Smooth muscle cell (in vitro differentiated cells): ENCODE data around the gene GPRC5B. TPM values are rescaled to one million over a fixed set of nuclear protein-coding genes. Genes with fewer than 3 reads are reported as not detected.

Experiments used
- DNase-seq: peaks from one replicate; lab custom pipeline; 2025; ENCODE audit not compliant: unreplicated experiment; lab: John Stamatoyannopoulos, UW
- H2AFZ ChIP-seq: fragments of 200-600 bp; sonication (generic); 2 replicates; pipeline ENCODE4 v1.6.0; 2016; ENCODE audit warnings: antibody characterized with exemption, low read depth, mild to moderate bottlenecking
- H3F3A ChIP-seq: fragments of 200-600 bp; sonication (generic); 2 replicates; pipeline ENCODE4 v1.6.0; 2017; ENCODE audit warnings: antibody characterized with exemption, low read depth
- H3K27ac ChIP-seq: fragments of 200-600 bp; sonication (generic); 2 replicates; pipeline ENCODE4 v1.5.1; 2016; ENCODE audit warnings: low read depth, mild to moderate bottlenecking
- H3K27me3 ChIP-seq: fragments of 200-600 bp; sonication (generic); 2 replicates; pipeline ENCODE4 v1.6.1; 2016; ENCODE audit warnings: low read depth, mild to moderate bottlenecking
- H3K36me3 ChIP-seq: fragments of 200-600 bp; sonication (generic); 2 replicates; pipeline ENCODE4 v1.5.1; 2016; ENCODE audit warnings: low read depth
- H3K4me1 ChIP-seq: fragments of 200-600 bp; sonication (generic); 2 replicates; pipeline ENCODE4 v1.5.1; 2016; ENCODE audit warnings: low read depth
- H3K4me2 ChIP-seq: fragments of 200-600 bp; sonication (generic); 2 replicates; pipeline ENCODE4 v1.6.0; 2016; ENCODE audit warnings: mild to moderate bottlenecking
- H3K4me3 ChIP-seq: fragments of 200-600 bp; sonication (generic); 2 replicates; pipeline ENCODE4 v1.5.1; 2016; ENCODE audit warnings: mild to moderate bottlenecking
- H3K79me2 ChIP-seq: fragments of 200-600 bp; sonication (generic); 2 replicates; pipeline ENCODE4 v1.6.0; 2016; ENCODE audit warnings: low read depth, mild to moderate bottlenecking
- H3K9ac ChIP-seq: fragments of 200-600 bp; sonication (generic); 2 replicates; pipeline ENCODE4 v1.6.0; 2016; ENCODE audit warnings: low read depth
- H3K9me3 ChIP-seq: fragments of 200-600 bp; sonication (generic); replicated peaks from 2 replicates; pipeline ENCODE4 v1.5.1; 2016; ENCODE audit warnings: low read depth
- H4K20me1 ChIP-seq: fragments of 200-600 bp; sonication (generic); 2 replicates; pipeline ENCODE4 v1.6.0; 2016; ENCODE audit warnings: low read depth
- whole genome bisulfite sequencing: methylation state at CpG from one replicate; pipeline ENCODE4 v1.1.7; 2016; ENCODE audit warnings: low lambda C conversion rate; 5-methylcytosine and 5-hydroxymethylcytosine counted together
- polyA plus RNA-seq: library from polyadenylated mRNA; unstranded; fragments of >200 nt; fragmentation: Nextera tagmentation; extraction: Ambion mirVana; gene quantifications from 2 replicates; pipeline ENCODE4 v1.2.1, GENCODE V29; 2016
- total RNA-seq: library from RNA; depleted of rRNA; stranded (reverse); fragments of >200 nt; gene quantifications from 2 replicates; pipeline ENCODE4 v1.2.3, GENCODE V29; 2014
- TF ChIP-seq, protein P1 (sequence below): fragments of 200-600 bp; sonication (generic); IDR thresholded peaks from 2 replicates; pipeline ENCODE4 v1.5.1; 2017; ENCODE audit warnings: borderline replicate concordance, mild to moderate bottlenecking, antibody characterized with exemption; ENCODE audit not compliant: insufficient read depth, poor library complexity, severe bottlenecking

Gene GPRC5B
- total and polyA plus RNA-seq, 2 experiments from 2014 or later, result 7.8 to 18.9 TPM

DNA sequence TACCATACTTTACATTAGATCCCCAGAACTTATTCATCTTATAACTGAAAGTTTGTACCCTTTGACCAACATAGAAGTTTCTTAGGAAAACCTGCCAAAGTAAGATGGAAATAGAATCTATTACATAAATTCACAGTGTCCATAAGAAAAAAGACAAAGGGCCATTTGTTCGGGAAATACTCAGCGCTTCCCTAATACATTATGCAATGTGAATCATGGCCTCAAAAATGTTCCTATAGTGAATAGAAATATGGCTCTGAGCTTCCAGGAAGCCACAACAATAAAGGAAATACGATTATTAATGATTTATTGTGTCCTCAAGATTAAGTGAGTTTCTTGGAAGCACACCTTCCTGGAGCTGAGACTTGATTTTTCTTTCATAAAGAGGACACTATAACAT, 51.5 kb downstream of the GPRC5B start:
- Histone ChIP-seq H4K20me1 (no peaks in the 10 kb centered on the region), H2AFZ (no peak overlapping the region), H3K4me1 (peaks cover 18% of the 10 kb centered on the region), H3K27ac (no peak overlapping the region), H3K79me2 (no peaks in the 10 kb centered on the region), H3K4me2 (no peak overlapping the region), H3K36me3 (no peaks in the 10 kb centered on the region), H3K9me3 (no peaks in the 10 kb centered on the region), H3K27me3 (no peaks in the 10 kb centered on the region), H3K9ac (no peak overlapping the region), H3K4me3 (no peak overlapping the region), H3F3A (peaks cover 9% of the 10 kb centered on the region)
- DNase-seq, result no peak
- WGBS, result 59% methylated on average over 3 of the region's 3 CpGs
- TF ChIP-seq, protein P1, sequence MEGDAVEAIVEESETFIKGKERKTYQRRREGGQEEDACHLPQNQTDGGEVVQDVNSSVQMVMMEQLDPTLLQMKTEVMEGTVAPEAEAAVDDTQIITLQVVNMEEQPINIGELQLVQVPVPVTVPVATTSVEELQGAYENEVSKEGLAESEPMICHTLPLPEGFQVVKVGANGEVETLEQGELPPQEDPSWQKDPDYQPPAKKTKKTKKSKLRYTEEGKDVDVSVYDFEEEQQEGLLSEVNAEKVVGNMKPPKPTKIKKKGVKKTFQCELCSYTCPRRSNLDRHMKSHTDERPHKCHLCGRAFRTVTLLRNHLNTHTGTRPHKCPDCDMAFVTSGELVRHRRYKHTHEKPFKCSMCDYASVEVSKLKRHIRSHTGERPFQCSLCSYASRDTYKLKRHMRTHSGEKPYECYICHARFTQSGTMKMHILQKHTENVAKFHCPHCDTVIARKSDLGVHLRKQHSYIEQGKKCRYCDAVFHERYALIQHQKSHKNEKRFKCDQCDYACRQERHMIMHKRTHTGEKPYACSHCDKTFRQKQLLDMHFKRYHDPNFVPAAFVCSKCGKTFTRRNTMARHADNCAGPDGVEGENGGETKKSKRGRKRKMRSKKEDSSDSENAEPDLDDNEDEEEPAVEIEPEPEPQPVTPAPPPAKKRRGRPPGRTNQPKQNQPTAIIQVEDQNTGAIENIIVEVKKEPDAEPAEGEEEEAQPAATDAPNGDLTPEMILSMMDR, result no peak

DNA sequence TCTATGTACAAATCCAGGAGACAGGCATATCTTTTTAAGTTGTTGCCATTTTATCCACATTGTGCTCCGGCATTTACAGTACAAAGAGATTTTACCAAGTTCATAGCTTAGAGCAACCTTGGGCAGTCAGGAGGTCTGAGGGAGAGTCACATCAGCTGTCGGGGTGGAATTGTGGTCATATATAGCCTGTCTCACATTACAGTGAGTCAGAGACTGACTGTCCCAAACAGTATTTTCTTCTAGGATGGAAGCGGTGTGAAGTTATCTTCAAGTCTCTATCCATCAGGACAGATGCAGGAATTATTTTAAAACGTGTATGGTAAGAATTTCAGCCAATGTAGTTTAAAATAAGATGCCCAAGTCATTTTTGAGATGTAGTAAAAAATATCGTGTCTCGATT, 53.0 kb downstream of the GPRC5B start:
- Histone ChIP-seq H3K4me2 (peak overlapping the region; percentile 61), H3K27me3 (no peaks in the 10 kb centered on the region), H4K20me1 (no peaks in the 10 kb centered on the region), H3K36me3 (no peaks in the 10 kb centered on the region), H3K27ac (peak overlapping the region; percentile 73), H3K4me1 (peaks cover 4% of the 10 kb centered on the region), H3K9me3 (no peaks in the 10 kb centered on the region), H2AFZ (no peak overlapping the region), H3K9ac (peak overlapping the region; percentile 29), H3K4me3 (no peak overlapping the region), H3K79me2 (no peaks in the 10 kb centered on the region), H3F3A (no peaks in the 10 kb centered on the region)
- TF ChIP-seq, protein P1, result no peak
- DNase-seq, result no peak
- WGBS, result 41% methylated on average over 6 of the region's 6 CpGs

DNA sequence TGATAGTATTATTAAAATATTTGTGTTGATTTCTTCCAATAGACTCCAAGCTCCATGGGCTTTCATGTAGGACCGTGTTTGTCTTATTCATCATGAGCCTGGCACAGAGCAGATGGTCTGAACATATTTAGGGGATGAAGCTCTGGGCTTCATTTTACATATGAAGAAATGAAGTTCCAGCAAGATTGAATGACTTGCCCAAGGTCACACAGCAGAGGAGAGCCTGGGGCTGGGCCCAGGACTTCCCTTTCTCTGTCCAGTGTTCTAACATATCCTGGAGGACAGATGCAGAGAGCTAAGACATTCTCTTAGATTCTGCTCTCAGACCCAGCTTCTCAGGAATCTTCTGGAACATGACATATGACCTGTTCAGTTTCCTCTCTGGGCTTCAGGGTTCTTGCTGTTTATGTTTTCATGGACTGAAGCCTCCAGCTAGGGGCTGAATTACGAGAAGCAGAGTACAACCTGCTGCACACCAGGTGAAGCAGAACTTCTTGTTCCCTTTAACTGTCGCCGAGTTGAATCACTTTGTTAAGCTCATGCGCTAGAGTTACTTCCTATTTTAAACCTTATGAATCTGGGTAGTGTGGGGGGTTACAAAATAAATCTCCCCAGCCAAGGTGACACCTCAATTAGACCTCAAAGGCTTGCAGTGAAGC, 53.6 kb downstream of the GPRC5B start:
- Histone ChIP-seq H3K79me2 (no peaks in the 10 kb centered on the region), H2AFZ (no peak overlapping the region), H3K9me3 (no peaks in the 10 kb centered on the region), H3F3A (no peaks in the 10 kb centered on the region), H3K9ac (peak overlapping the region; percentile 29), H3K27me3 (no peaks in the 10 kb centered on the region), H3K36me3 (no peaks in the 10 kb centered on the region), H3K4me1 (no peaks in the 10 kb centered on the region), H3K4me3 (no peak overlapping the region), H4K20me1 (no peaks in the 10 kb centered on the region), H3K4me2 (peak overlapping the region; percentile 61), H3K27ac (peak overlapping the region; percentile 73)
- 84% methylated on average over 5 of the region's 5 CpGs for WGBS
- DNase-seq, result no peak
- TF ChIP-seq, protein P1, result no peak
